ENCODE results near the gene SAMD1. TPM values are rescaled to one million over a fixed set of nuclear protein-coding genes. Genes with fewer than 3 reads are reported as not detected.

SAMD1 gene
- total RNA-seq, 2 donors from 2014 or later: 25.4 to 48.2 TPM

DNA sequence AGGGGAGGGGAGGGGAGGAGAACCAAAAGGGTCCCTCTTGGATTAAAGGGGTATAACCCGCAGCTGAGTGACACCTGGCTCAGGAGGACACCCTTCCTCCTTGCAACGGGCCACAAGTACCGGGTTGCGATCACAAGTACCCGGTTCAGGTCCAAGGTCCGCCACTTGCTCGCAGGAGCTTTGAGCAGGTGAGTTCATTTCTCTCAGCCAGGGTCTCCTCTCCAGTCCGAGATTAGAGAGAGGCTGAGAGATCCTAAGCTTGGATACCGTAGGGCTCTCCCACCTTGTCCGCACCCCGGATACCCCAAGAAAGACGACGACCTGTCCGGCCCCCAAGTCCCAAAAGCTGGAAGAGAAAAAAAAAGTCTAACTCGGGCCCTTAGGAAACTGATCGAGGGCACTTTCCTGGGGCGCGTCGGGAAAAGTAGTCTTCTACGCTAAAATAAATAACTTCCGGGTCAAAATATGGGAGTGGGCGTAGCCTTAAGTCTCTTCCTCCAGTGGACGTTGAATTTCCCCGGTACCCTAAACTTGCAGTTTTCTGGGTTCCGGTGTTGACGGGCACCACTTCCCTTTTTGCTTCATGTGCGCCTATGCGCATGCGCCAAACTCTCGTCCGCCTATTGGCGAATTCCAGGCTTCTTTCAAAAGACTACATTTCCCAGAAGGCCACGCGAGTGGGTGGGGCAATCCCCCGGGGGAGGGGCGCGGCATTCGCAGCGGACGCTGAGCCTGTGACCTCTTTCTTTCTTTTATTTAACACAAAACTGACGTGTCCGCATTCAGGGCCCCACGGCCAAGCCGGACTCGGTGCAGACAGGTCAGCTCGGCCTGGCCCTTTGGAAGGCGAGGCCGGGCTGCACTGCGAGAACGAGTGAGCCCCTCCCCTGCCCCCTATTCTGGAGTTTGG lies 9.4 kb downstream of the SAMD1 start:
- Histone ChIP-seq H3K9me3 (no peaks in the 10 kb centered on the region), H3K4me1 (replicated peaks) (no peaks in the 10 kb centered on the region), H3K36me3 (no peaks in the 10 kb centered on the region), H3K27ac (peak overlapping the region; percentile 87 to 91), H3K4me3 (peak overlapping the region; percentile 70 to 88), H3K27me3 (replicated peaks; ENCODE audit: insufficient read depth) (no peaks in the 10 kb centered on the region)
- TF ChIP-seq POLR2AphosphoS5 (IDR thresholded peaks at IDR 0.05): peak; percentile 99
- TF ChIP-seq, protein P1, sequence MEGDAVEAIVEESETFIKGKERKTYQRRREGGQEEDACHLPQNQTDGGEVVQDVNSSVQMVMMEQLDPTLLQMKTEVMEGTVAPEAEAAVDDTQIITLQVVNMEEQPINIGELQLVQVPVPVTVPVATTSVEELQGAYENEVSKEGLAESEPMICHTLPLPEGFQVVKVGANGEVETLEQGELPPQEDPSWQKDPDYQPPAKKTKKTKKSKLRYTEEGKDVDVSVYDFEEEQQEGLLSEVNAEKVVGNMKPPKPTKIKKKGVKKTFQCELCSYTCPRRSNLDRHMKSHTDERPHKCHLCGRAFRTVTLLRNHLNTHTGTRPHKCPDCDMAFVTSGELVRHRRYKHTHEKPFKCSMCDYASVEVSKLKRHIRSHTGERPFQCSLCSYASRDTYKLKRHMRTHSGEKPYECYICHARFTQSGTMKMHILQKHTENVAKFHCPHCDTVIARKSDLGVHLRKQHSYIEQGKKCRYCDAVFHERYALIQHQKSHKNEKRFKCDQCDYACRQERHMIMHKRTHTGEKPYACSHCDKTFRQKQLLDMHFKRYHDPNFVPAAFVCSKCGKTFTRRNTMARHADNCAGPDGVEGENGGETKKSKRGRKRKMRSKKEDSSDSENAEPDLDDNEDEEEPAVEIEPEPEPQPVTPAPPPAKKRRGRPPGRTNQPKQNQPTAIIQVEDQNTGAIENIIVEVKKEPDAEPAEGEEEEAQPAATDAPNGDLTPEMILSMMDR (IDR thresholded peaks at IDR 0.05): peak in 2 of 4 experiments; percentile 25 to 38
- peak; percentile 83 for TF ChIP-seq POLR2A (IDR thresholded peaks at IDR 0.05)
- under 1% methylated on average over 50 of the region's 50 CpGs for WGBS
- peak; percentile 99 for DNase-seq (ENCODE audit: low spot score)
- intact Hi-C loops (cut with DNase I): loop anchor here (10.0 kb wide), 1 partner anchor 306 kb away; the partner anchor contains the start of gene C19orf53

DNA sequence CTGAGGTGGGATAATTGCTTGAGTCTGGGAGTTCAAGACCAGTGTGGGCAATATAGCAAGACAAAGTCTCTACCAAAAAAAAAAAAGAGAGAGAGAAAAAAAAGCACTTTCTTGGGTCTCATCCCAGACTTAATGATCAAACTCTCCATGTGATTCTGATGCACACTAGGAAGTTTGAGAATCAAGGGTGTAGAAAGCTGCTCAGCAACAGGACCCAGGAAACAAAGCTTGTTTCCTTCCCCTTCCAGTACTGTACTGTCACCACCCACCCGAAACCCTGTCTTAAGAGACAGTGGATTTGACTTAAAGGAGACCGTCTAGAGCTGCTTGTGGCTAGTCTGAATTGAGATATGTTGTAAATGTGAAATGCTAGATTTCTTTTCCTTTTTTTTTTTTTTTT lies 12.1 kb downstream of the SAMD1 start:
- TF ChIP-seq, protein P1 (IDR thresholded peaks at IDR 0.05): no peak
- no peaks in the 10 kb centered on the region for H3K36me3 ChIP-seq
- WGBS: 94% methylated on average over 2 of the region's 2 CpGs
- intact Hi-C loops (cut with DNase I): no loop called here
- no peak overlapping the region for H3K27ac ChIP-seq
- DNase-seq (ENCODE audit: low spot score): no peak
- no peaks in the 10 kb centered on the region for H3K4me1 ChIP-seq (replicated peaks)
- H3K27me3 ChIP-seq (replicated peaks; ENCODE audit: insufficient read depth): no peaks in the 10 kb centered on the region
- no peaks in the 10 kb centered on the region for H3K9me3 ChIP-seq
- no peak overlapping the region for H3K4me3 ChIP-seq

DNA sequence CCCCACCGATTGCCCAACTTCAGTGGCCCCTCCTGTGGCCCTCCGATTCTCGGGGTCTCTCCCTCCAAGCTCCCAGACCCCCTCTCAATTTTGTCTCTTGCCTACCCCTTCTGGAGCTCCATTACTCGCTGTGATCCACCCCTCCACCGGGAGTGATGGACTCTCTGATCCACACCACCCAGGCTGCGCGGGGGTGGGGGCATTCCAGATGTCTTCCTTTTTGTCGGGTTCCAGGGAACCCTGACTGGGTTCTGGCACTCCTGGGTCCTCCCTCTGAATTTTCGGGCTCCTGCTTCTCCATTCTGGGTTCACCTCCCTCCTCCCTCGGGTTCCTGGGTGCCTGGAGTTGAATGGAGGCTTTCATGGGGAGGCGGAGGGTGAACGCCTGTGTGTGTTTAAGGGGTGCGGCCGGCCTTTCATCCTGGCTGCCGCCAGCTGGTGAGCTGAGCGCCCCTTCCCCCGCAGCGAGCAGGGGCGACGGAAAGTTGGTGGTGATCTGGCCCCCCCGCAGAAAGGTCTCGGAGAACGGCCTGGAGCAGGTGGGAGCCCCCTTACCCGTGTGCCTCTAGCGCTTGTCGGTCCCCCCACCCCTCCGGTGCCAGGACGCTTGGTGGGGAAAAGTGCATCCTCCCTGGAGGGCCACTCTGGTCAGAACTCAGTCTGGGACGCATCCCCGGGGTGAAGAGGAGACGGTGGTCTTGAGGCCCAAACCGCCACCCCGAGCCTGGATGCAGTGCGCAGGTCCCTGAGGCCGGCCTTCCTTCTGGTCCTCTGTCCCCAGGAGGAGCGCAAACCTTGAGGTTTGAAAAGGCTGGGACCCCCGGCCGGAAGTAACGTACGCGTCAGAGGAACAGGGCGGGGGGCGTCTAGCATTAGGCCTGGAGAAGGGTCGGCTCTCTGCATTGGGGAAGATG lies 16.4 kb downstream of the SAMD1 start:
- Histone ChIP-seq H3K36me3 (no peaks in the 10 kb centered on the region), H3K27me3 (replicated peaks; ENCODE audit: insufficient read depth) (no peaks in the 10 kb centered on the region), H3K27ac (peak overlapping the region; percentile 76 to 91), H3K9me3 (no peaks in the 10 kb centered on the region), H3K4me3 (peak overlapping the region; percentile 35 to 66), H3K4me1 (replicated peaks) (peaks cover 13% of the 10 kb centered on the region)
- TF ChIP-seq, protein P1 (IDR thresholded peaks at IDR 0.05): no peak
- TF ChIP-seq POLR2AphosphoS5 (IDR thresholded peaks at IDR 0.05) (no peak), POLR2A (IDR thresholded peaks at IDR 0.05) (no peak)
- intact Hi-C loops (cut with DNase I): loop anchor here (2.0 to 5.0 kb wide), 3 partner anchors 43 to 193 kb away; partner anchors contain the start of genes PRKACA and RFX1
- DNase-seq (ENCODE audit: low spot score): peak; percentile 42
- 4% methylated on average over 43 of the region's 44 CpGs for WGBS

DNA sequence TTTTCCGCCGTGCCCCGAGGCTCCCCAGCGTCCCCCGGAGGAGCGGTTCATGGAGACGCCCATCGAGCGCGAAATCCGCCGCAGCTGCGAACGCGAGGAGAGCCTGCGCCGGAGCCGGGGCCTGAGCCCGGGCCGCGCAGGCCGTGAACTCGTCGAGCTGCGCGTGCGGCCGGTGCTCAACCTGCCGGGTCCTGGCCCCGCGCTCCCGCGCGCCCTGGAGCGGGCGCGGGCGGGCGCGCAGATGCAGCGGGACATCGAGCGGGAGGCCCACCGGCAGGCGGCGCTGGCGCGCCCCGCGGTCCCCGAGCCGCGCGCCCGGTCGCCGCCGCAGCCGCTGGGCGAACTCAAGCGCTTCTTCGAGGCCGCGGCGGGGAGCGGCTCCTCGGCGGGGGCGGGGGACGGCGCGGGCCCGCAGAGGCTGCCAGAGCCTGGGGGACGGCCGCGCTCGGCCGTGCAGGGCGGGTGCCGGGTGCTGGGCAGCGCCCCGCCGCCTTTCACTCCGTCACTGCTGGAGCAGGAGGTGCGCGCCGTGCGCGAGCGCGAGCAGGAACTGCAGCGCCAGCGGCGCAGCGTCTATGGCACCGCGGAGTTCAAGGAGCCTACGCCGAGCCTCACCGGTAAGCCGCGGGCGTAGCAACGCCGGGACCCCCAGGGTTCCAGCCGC lies 17.2 kb downstream of the SAMD1 start:
- Histone ChIP-seq H3K4me1 (replicated peaks) (peaks cover 13% of the 10 kb centered on the region), H3K36me3 (no peaks in the 10 kb centered on the region), H3K4me3 (peak overlapping the region; percentile 35 to 66), H3K9me3 (no peaks in the 10 kb centered on the region), H3K27me3 (replicated peaks; ENCODE audit: insufficient read depth) (no peaks in the 10 kb centered on the region), H3K27ac (peak overlapping the region; percentile 76 to 91)
- no peak for TF ChIP-seq POLR2AphosphoS5 (IDR thresholded peaks at IDR 0.05)
- TF ChIP-seq, protein P1 (IDR thresholded peaks at IDR 0.05): peak; percentile 13 to 93 (median 63)
- TF ChIP-seq POLR2A (IDR thresholded peaks at IDR 0.05): peak; percentile 57
- WGBS: 2% methylated on average over 54 of the region's 106 CpGs
- intact Hi-C loops (cut with DNase I): loop anchor here (2.0 to 5.0 kb wide), 3 partner anchors 44 to 193 kb away; partner anchors contain the start of genes PRKACA and RFX1
- DNase-seq (ENCODE audit: low spot score): peak; percentile 53

Measured in prostate gland (tissue), 2 donors.